Stimulated activated CD4-positive, alpha-beta T cell treated with anti-CD3 and anti-CD28 coated beads, Interleukin-12 subunit alpha, Interleukin-12 subunit beta, amount 100 ng/mL, for 24 hours (primary cell): ENCODE measurements around the gene WFIKKN1.
"Not testable (repeated sequence)": the region's sequence is repeated elsewhere in the genome, so short reads cannot be mapped to it uniquely, and the experiment has no call there.

ENCODE experiments used
- DNase-seq, 2 experiments: peaks; one replicate each; pipeline ENCODE4 v3.0.0-alpha.2; 2020; ENCODE audit warnings: low read depth in 2 of 2

Gene WFIKKN1

DNA sequence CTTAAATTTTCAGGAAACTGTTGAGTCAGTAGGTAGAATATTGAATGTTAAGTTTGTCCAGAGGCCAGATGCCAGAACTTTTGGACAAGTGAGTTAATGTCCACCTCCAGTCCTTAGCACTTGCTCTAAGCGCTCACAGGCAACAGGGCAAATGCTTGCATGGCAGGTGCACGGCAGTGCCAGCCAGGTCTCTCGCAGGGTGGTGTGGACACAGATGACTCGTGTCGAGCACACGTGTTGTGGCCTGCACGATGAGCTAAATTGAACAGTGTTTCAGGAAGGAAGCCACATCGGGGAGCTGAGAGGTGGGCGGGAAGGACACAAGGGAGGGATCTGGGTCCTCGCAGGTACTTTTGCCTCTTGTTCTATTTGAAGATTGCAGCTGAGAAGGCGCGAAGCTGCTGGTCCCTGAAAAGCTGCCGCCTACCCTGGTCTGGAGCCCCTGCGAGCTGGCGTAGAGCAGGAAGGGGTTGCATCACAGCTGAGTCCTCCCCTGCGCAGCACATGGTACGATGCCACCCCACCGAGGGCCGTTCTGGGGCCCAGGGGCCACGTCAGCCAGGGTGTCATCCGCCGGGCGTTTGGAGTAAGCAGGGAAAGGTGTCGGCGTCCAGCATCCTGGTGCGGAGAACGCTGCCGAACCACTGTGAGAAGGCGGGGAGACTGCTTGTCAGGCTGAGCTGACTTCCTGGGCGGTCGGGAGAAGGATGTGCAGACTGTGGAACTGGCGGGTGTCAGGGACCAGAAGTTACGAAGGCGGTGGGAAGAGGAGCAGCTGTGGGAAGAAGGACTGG, 34.6 kb upstream of the WFIKKN1 start:
- DNase-seq = no peak

- DNase-seq = no peak
These were observed 34.1 kb upstream of the WFIKKN1 start for GRCh38 chr16:596736-597060.

DNA sequence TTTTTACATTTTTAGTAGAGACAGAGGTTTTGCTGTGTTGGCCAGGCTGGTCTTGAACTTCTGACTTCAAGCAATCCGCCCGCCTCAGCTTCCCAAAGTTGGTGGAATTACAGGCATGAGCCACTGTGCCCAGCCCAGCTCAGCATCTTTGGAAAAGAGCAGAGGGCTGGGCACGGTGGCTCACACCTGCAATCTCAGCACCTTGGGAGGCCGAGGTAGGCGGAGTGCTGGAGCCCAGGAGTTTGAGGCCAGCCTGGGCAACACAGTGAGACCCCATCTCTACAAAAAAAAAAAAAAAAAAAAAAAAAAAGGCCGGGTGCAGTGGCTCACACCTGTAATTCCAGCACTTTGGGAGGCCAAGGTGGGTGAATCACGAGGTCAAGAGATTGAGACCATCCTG, 33.1 kb upstream of the WFIKKN1 start:
- DNase-seq = not testable (repeated sequence)

GRCh38 chr16:598823-599739, 31.7 kb upstream of the WFIKKN1 start:
- DNase-seq = no peak

DNA sequence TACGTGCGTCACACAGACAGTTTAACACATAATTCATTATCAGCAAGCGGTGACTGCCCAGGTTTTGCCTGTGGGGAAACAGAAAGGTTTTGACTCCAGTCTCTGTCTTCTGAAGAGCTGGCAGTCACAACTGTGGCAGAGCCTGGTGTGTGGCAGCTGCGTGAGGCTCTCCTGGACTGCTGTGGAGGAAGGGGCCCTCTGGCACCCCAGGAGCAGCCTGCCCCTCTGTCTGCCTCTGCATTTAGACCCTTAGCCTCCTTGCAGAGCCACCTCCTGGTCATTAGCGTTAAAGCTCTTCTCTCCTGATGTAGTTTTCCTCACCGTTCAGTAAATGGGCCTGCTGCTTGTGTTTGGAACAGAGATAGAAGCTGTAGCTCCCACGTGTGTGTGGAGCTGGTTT, 30.0 kb upstream of the WFIKKN1 start:
- DNase-seq = no peak

DNA sequence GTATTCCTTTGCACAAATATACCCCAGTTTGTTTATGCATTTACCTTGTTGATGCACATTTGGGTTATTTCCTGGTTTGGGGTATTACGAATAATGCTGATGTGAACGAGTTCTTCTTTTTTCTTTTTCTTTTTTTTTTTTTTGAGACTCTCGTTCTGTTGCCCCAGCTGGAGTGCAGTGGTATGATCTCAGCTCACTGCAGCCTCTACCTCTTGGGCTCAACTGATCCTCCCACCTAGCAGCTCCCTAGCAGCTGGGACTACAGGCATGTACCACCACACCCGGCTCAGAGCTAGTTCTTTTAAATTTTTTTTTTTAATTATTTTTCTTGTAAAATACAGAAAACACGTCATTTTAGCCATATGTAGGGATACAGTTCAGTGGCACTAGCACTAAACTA, 26.9 kb upstream of the WFIKKN1 start:
- no peak for DNase-seq

DNA sequence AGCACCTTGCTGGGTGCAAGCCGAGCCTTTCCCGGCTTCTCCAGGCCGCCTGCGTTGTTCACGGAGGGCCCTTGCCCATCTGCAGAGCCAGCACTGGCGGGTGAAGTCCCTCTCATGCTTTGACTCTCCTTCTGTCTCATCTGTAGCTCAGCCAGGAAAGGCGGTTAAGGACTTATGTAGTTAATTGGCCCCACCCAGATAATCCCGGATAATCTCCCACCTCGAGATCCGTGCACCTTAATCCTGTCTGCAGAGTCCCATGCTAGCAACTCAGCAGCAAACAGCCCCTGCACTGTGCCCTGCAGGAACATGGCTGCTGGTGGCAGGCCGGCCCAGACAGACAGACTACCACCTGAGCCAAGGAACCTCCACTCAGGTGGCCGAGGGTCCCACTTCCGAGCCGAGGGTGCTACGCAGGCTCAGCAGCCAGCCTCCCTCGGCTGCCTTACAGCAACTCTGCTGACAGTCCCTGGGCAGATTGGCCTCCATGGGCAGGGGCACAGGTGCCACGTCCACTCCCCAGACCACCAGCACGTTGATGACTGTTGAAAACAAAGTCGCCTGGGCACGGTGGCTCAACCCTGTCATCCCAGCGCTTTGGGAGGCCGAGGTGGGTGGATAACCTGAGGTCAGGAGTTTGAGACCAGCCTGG, 24.0 kb upstream of the WFIKKN1 start:
- no peak for DNase-seq

DNA sequence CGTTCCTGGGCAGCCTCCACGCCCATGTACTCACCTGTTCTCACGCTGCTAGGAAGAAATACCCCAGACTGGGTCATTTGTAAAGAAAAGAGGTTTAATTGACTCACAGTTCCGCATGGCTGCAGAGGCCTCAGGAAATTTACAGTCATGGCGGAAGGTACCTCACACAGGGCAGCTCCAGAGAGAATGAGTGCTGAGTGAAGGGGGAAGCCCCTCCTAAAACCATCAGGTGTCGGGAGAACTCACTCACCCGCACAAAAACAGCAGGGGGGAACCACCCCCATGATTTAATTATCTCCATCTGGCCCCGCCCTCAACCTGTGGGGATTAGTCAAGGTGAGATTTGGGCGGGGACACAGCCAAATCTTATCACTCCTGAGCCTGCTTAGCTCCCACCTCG, 22.8 kb upstream of the WFIKKN1 start:
- peak in 1 of 2 experiments; percentile 44 for DNase-seq

- no peak for DNase-seq
These were observed 21.5 kb upstream of the WFIKKN1 start for GRCh38 chr16:609316-609715.

GRCh38 chr16:609984-610383, 20.8 kb upstream of the WFIKKN1 start:
- no peak for DNase-seq

DNA sequence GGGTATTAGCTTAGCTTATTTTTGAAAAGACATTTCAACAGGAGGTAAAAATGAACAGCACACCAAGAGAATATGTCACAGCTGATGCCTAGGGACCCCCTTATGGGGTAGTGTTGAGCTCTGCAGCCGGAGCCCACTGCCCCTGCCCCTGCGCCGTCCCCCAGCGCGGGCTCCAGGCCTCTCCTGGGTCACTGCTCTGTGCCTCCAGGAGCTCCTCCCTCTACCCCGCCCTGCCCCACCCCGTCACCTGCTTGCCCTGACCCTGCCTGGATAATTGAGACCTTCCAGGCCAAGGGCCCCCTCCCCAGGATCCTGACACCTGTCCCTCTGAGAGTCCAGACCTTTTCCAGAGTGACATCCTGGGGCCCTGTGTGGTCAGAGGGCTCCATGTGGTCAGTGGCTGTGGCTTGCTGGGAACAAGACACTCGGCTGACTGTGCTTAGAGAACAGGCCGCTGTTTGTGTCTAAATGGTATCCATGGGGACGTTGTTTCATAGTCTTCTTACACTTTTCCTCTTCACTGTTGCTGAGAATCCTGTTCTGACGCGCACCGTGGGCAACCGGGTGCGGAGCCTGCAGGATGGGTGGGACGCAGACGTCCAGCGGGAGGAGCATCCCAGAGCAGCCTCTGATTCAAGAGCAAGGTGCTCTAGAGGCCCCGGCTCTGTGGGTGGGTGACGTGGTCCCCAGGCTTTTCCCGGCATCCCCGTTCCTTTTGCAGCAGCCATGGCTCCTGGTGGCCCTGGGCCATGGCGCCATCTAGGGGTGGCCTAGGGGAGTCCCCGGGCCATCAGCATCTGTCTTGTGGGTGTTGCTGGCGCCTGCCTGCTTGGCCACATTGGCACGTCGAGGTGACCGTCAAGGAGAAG, 20.0 kb upstream of the WFIKKN1 start:
- peak in 1 of 2 experiments; percentile 32 for DNase-seq

DNA sequence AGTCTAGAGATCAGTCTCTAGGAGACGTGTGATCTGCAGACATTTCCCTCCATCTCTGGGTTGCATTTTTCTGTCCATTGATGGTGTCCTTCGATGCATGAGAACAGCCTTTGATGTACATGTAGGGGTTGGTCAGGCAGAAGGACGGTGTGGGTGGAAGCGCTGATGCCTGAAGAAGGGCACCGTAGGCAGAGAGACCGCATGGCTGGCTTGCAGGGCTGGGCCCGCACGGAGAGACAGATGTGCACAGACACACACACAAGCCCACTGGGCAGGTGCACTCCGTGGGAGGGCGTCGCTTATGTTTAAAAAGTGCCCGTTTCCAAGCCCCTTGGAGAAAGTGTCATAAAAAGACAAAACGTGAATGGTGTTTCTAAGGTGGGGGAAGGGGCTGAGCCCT, 15.7 kb upstream of the WFIKKN1 start:
- no peak for DNase-seq

GRCh38 chr16:616733-617586, 13.8 kb upstream of the WFIKKN1 start:
- no peak for DNase-seq

DNA sequence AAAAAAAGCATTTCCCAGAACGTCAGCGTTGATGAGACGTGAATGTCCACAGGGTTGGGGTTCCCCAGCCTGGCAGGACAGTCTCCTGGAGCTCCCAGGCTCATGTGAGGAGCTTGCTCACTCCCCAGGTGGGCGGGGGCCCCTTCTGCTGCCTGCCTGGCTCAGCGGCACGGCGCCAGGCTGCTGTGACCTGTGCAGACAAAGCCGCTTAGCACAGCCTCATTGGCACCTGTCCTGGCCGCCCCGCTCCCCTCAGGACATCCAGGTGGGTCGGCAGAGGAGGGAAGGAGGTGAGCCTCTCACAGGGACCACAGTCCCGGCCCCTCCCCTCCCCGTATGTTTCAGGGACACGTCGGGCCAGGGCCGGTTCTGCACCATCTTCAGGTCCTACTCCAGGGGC, 12.9 kb upstream of the WFIKKN1 start:
- no peak for DNase-seq

DNA sequence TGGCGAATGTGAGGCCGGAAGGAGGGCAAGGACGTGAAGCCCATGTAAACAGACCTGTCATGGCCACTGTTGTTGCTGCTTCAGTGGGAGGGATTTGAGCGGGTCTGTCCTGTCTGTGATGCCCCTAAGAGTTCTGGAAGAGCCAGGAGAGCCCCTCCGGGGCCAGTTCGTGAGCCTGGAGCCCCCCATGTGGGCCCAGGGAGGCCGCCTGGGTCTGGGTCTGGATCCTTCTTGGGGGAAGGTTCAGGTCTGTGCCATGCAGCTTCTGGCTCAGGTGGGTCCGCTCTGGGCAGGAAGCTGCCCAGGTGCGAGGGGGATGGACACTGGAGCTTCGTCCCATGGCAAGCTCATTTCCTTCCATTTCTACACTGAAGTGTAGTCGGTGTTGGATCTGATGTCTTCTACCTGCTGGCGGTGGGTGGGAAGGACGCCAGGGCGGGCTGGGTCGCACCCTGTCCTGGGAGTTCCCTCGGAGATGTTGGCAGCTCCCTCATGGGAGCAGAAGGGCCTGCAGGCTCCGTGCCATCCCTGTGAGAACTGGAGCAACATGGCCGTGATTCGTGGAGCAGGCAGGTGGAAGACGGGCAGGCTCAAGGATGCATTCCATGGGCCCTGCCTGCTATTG, 11.2 kb upstream of the WFIKKN1 start:
- no peak for DNase-seq

DNA sequence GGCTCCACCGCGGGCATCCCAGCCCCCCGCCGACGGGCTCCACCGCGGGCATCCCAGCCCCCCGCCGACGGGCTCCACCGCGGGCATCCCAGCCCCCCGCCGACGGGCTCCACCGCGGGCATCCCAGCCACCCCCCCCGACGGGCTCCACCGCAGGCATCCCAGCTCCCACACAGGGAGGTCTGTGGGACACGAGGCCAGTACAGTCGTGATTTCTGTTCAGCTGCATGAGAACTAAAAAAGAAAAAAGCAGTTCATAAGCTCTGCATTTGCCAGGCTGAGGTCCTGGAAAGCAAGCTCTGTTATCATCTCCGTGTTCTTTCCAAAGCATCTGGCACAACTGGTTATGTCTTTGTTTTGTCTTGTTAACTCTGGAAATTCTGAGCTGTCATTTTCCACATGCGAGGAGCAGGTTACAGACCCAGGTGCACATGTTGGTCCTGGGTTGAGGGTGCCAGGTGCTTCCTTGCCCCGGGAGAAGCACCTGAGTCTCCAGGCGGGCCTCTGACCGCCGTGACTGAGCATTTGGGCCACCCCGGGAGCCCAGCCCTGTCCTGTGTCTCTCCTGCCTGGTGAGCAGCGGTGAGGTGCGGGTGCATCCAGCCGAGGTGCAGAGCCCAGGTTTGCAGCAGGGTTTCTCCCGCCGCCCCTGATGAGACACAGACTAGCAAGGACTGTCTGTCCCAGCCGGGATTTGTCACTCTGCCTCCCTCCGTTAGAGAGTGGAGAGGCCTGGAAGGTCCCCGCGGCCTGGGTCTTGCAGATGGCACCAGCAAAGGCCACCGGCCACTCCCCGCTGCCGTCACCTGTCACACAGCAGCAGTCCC, 9.9 kb upstream of the WFIKKN1 start:
- no peak for DNase-seq

DNA sequence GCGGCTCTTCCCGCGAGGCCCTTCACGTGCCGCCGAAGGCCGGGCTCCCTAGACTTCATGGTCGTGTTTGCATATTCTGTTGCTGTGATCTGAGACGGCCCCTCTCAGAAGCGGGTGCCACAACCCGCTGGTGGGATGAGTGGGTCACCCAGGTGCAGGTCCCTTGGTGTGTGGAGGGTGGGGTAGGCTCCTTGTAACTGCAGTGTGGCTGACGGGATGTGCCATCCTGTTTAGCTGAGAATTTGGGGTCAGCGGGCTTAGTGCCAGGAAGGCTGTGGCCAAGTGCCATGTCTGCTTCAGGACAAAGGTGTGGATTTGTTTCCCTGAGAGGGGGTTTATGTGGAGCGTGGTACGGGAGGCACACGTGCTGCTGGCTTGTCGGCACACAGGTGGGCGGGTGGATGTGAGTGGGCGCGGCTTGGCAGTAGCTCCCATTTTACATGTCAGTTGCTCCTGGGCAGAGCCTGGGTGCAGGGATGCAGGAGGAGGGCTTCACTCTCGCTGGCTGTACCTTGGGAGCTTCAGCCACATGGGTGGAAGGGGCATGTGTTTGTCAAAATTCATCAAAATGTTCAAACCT, 9.2 kb upstream of the WFIKKN1 start:
- DNase-seq = no peak

- DNase-seq = no peak
These were observed 7.9 kb upstream of the WFIKKN1 start for GRCh38 chr16:622920-623280.

DNA sequence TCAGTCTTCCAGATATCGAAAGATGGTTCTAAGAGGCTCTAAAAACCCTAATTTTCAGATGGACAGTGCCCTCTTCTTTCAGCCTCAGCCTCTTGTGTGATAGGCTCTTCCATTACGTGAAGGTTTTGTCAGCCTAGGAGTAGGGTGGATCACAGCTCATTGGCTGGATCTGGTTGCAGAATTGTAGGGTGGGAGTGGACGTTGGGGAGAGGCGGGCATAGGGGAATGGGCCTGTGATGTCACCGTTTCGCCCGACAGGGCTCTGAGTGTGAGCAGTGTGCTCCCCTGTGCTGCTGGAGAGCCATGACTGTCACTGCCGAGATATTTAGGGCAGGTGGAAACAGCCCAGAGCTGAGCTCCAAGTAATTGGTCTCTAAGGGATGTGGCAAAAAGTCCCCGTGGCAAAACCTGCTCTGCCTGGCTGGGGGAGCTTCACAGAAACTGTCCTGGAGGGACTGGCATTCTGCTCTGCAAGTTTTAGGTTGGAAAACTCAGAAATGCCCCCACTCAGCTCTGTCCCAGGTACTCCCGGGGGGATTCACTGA, 6.2 kb upstream of the WFIKKN1 start:
- no peak for DNase-seq
